Bronchus fibroblast of lung (primary cell): ENCODE results near the gene GOLGA6L9. TPM values are rescaled to one million over a fixed set of nuclear protein-coding genes. Genes with fewer than 3 reads are reported as not detected.

Experiments used
- total RNA-seq: library from RNA; depleted of rRNA; stranded (reverse); fragments of >200 nt; gene quantifications from 2 replicates; pipeline ENCODE4 v1.2.3, GENCODE V29; 2015

The GOLGA6L9 gene
- total RNA-seq: 0.59 and 1.2 TPM in 2 replicates

GRCh38 chr15:82429693-82430092 lies at the start of gene GOLGA6L9:
Gene GOLGA6L9, plus strand, starts transcription at chr15:82429816. Its CDS starts 264 bp downstream, at chr15:82430080.

Other genes starting within 250 kb of the GOLGA6L9 start
- 8.1 and 8.3 TPM in 2 replicates for gene EFL1, start 167.1 kb upstream of the GOLGA6L9 start, total RNA-seq
- gene SAXO2, start 167.0 kb upstream of the GOLGA6L9 start, total RNA-seq: under 0.01 and 0.50 TPM in 2 replicates
- gene GOLGA6L10, start 80.3 kb upstream of the GOLGA6L9 start, total RNA-seq: under 0.01 and 0.34 TPM in 2 replicates
- gene RPS17, start 110.6 kb downstream of the GOLGA6L9 start, total RNA-seq: 2,921 and 3,119 TPM in 2 replicates
- gene CPEB1, start 217.5 kb downstream of the GOLGA6L9 start, total RNA-seq: 2.4 and 4.3 TPM in 2 replicates